ENCODE data around the gene PITX1.

Gene PITX1

DNA sequence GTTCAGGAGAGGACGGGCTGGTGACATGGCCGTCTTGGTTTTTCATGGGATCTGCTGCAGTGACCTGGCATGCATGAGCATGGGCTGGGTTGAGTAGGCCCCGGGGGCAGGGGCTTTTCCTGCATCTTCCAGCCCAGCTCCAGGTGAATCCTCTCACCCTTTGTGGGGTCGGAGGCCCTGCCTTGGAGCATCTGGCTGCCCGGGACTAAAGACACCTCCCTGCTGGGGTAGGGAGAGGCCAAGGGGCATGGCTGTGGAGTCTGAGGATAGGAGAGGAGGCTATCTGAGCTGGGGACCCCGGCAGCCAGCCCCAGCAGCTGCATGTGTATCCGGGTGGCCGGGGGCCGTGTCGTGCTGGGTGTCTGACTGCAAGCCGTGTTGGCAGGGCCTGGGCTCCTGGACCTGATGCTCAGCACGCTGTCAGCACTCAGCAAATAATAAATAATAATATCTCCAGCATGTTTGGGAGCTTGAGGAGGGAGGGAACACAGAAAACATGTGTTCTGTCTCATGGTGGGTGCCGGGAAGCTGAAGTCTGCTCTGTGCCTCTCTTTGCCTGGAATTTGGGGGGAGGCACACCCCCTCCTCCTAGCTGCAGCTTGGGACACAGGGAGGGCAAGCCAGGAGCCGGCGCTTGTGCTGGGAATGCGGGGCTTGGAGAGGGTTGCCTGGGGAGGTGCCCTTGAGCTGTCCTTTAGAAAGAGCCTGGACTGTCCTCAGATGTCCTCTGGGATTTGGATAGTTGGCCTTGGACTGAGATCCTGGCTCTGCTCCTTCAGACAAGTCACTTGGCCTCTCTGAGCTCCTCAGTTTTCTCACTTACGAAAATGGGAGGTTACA lies 28.4 kb upstream of the PITX1 start:
- DNase-seq (ENCODE audit: low spot score), result no peak

- no peak for DNase-seq (ENCODE audit: low spot score)
Observed at GRCh38 chr5:135061001-135061400, 27.0 kb upstream of the PITX1 start.

- DNase-seq (ENCODE audit: low spot score), result no peak
Observed at GRCh38 chr5:135060021-135060420, 26.0 kb upstream of the PITX1 start.

DNA sequence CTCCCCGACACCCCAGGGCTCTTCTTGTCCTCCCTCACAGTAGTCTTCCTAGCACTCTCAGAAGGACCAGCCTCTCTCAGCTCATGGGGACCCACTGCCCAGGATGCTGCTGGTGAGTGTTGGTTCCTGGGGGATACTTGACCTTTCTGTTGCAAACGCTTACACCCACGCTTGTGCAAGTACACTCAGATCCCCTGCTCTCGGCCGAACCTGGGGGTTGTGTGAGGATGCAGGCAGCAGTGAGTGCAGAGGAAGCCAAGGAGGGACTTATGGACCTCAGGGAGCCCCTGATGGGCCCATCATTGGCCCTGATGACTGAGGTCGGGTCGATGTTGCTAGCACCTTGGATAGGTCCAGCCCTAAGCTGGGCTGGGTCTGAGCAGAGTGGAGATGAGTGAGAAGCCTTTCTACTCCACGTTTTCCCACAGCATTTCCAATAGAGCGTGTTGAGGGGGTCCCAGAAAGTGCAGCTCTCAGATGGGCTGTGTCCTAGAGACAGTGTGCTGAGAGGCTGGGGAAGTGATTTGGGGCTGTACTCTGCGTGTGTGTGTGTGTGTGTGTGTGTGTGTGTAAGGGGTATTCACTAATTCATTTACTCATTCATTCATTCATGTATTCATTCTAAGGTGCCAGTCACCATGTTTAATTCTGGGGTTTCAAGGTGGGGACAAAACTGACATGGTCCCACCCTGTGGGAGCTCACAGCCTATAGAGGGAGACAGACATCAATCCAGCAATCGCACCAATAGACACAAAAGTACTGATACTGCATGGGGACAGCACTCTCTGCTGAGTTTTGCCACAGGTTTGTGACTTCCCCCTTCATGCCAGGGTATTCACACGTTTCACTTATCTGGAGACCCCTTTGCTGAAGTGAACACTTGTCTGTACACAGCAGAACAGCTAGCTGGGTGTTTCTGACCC lies 25.2 kb upstream of the PITX1 start:
- no peak for DNase-seq (ENCODE audit: low spot score)

GRCh38 chr5:135058331-135058732 lies 24.3 kb upstream of the PITX1 start:
- no peak for DNase-seq (ENCODE audit: low spot score)

GRCh38 chr5:135057233-135057632 lies 23.2 kb upstream of the PITX1 start:
- DNase-seq (ENCODE audit: low spot score), result no peak

DNA sequence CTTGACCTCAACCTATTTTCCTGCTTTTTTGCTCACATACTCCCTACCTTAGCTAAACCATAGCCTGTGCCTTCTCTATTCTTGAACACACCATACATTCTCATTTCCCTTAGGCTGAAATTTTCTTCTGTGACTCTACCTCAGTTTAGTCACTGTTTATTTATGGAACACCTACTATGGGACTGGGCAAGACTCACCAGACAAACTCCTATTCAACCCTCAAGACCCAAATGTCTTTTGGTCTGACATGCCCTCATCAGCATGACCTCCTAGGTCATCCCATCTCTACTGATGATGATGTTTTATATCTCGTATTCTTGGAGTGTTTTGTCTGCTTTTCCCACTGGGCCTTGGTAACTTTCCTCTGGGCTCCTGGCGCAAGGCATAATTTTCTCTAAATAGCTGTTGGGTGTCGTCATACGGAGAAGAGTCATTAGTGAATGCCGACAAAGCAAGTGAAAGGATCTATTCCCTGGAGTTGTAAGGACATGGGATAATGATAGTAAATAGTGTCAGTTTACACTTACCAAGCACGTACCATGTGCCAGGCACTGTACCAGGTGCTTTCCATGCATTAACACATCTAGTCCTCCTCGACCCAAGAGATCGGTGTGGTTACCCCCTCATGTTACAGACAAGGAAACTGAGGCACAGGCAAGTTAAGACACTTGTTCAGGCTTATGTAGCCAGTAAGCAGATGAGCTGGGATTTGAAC lies 22.4 kb upstream of the PITX1 start:
- no peak for DNase-seq (ENCODE audit: low spot score)

DNA sequence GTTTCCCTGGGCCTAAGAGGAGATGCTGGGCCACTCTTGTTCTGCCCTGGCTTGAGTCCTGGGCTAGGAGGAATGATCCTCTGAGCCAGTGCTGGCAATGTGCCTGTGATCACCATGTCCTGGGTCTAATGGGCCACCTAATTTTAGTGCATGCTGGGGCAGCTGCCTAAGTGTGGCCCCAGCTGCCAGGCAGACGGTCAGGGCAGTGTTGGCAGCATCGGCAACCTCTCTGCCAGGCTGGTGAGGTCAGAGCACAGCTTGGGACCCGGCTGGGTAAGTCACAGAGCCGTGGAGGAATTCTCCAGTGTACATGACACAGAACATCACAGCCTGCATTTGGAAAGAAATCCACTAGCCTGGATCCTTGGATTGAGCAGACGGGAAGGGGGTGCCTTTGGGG lies 21.4 kb upstream of the PITX1 start:
- no peak for DNase-seq (ENCODE audit: low spot score)

- no peak for DNase-seq (ENCODE audit: low spot score)
Observed at GRCh38 chr5:135054546-135054945, 20.5 kb upstream of the PITX1 start.

DNA sequence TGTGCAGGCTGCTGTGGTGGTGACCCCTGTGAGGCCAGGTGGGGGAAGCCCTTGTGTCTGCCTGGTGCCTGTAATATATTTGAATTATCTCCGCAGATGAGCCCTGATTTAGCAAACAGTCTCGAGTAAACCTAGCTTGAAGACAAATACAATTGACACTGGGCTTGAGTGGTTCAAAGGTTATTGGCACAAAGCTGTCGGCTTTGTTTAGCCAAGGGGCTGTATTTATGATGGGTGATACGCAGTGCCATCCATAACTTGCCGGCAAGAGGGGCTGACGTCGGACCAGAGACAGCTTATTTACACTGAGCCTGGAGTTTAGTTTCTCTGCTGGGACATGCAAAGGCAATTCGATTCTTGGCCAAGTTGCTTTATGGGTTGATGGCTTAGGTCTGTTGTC lies 20.0 kb upstream of the PITX1 start:
- no peak for DNase-seq (ENCODE audit: low spot score)

GRCh38 chr5:135053278-135053677 lies 19.2 kb upstream of the PITX1 start:
- no peak for DNase-seq (ENCODE audit: low spot score)

- no peak for DNase-seq (ENCODE audit: low spot score)
Observed at GRCh38 chr5:135052511-135053145, 18.6 kb upstream of the PITX1 start.

DNA sequence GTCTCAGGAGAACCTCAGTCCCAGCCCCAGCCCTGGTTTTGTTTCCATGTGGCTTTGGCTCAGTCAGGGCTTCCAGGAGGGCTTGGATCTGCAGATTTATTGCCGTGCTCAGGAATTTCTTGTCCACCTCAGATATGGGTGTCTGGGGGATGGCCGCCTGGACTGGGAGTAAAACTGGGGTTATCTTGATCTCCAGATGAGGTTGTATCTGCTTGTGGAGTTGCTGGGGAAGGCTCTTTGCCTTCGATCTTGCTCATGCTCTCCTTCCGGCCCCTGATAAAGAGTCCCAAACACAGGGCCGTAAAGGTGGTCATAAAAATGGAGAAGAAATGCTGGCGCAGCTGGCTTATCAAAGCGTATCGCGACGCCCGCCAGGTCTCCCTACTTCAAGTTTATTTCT lies 17.8 kb upstream of the PITX1 start:
- DNase-seq (ENCODE audit: low spot score), result no peak

DNA sequence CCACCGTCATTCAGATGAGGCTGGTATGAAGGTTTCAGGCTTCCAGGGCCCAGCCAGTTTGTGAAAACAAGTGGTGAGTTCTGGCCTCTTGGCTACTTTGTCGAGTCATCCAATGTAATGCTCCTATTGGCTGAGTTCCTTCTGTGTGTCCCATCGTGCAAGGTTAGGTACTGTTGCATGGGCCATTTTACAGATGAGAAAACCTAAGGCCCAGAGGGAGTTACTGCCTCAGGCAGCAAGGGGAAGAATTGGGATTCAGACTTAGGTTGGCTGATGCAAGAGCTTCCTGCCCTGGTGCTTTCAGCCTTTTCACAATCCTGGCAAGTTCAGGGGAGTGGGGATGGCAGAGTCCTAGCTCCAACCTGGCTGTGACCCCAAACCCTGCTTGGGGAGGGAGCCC lies 17.4 kb upstream of the PITX1 start:
- DNase-seq (ENCODE audit: low spot score), result no peak

DNA sequence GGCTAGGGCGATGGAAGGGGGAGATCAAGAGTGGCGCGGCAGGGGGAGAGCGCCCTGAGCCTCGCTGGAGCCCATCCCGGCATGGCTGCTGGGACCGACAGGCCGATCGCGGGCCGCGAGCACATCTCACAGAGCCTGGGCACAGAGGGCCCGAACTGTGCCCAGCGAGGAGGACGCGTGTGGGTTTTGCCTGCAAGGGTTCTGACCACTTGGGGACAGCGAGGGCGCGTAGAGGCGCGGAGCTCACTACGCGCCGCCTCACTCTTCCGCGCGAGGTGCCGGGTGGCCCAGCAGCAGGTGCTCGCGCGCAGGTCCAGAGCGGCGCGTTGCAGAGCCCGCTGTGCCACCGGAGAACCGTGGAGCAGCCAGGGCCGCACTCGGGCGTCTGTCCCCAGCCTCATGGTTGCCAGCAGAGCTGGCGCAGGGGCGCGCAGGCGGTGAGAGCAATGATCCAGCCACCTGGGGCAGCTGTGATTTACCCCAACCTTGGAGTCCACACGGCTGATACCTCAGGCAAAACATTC lies 16.3 kb upstream of the PITX1 start:
- DNase-seq (ENCODE audit: low spot score), result no peak

DNA sequence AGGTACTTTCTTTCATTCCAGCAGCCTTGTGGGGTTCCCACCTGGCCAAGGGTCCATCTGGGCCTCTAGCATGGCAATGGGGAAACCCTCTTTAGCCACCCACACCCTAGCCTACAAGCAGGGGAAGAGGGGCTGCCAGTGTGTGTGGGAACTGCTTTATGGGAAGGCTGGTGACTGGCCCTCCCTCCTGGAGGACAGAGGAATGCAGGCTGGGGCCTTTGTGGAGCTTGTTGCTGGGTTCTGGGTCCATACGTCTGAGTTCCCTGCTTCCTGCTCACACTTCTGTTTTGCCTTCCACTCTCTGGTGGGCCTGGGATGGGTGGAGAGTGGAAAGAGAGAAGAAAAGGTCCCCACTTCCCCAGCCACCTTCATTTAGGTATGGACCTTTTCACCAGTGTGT lies 14.9 kb upstream of the PITX1 start:
- DNase-seq (ENCODE audit: low spot score), result no peak

DNA sequence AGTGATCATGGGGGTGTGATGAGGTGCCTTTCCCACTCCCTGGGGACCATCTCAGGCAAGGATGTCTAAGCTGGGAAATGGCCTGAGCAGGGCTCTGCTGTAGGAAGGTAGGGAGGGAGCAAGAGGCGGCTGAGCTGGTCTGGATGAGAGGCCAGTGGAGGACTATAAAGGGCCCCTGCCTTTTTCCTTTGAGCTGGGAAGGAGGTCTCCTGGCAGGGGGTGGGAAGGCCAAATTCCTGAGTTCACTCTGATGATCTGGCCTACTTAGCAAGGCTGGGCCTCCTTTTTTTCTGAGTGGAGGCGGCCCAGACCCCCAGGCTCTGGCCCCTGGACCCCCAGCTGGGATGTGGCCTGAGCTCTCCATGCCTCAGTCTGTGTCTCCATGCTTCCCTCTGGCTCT lies 14.3 kb upstream of the PITX1 start:
- no peak for DNase-seq (ENCODE audit: low spot score)

GRCh38 chr5:135047347-135047695 lies 13.3 kb upstream of the PITX1 start:
- DNase-seq (ENCODE audit: low spot score), result no peak

GRCh38 chr5:135046661-135047346 lies 12.8 kb upstream of the PITX1 start:
- DNase-seq (ENCODE audit: low spot score), result no peak

- no peak for DNase-seq (ENCODE audit: low spot score)
Observed at GRCh38 chr5:135045488-135045887, 11.5 kb upstream of the PITX1 start.

DNA sequence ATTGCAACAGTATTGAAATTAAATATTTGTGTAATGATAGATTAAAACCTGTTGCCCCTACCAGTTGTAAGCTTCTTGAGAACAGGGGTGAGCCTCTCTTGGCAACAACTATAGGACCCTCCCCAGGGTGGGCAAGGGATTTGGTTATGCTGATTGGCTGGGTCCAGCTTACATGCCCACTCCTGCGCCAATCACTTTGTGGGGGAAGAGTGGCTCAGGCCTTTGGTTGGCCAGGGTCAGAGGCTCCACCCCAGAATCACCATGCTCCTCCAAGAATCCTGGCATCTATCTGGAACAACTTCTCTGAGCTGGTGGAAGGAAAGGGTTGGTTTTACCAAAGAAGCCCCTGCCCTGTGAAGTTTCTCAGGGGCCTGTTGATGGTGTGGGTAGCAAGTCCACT lies 8.6 kb upstream of the PITX1 start:
- no peak for DNase-seq (ENCODE audit: low spot score)
